B cell (primary cell): ENCODE results near the gene SLC25A26. TPM values are rescaled to one million over a fixed set of nuclear protein-coding genes. Genes with fewer than 3 reads are reported as not detected.

ENCODE experiments used
- ATAC-seq: fragments of 200-7000 bp; cut with Tn5 transposase; one replicate; pipeline ENCODE4 v1.10.0; 2021; ENCODE audit warnings: low read depth, mild to moderate bottlenecking, moderate number of reproducible peaks, moderate library complexity
- CTCF ChIA-PET: fragments of 350-600 bp; sonication (Branson Sonifier 250); formaldehyde crosslinking; loops from one replicate; lab custom pipeline; 2021; ENCODE audit warnings: antibody characterized with exemption, inconsistent platforms; lab: Charles Lee
- POLR2A ChIA-PET: fragments of 350-600 bp; sonication (Branson Sonifier 250); formaldehyde crosslinking; loops from one replicate; lab custom pipeline; 2021; ENCODE audit warnings: antibody characterized with exemption; lab: Charles Lee
- DNase-seq: peaks from one replicate; pipeline ENCODE4 v3.0.0; 2013
- H2AFZ ChIP-seq: 2 replicates; pipeline ENCODE4 v1.6.1; 2012; ENCODE audit warnings: mild to moderate bottlenecking, low read depth, low read length; ENCODE audit not compliant: insufficient read depth, poor library complexity, severe bottlenecking
- H3K27ac ChIP-seq, 2 donors: 1 replicate in 1 of 2; 2 replicates in 1 of 2; pipeline ENCODE4 v1.5.1; 2012 to 2013; ENCODE audit warnings: low read length in 2 of 2, mild to moderate bottlenecking in 2 of 2, moderate library complexity in 1 of 2
- H3K27me3 ChIP-seq, 4 experiments: fragments of 200-600 bp in 1 of 4; sonication (generic) in 1 of 4; replicated peaks in 1 of 4; 1 replicate in 2 of 4; 2 replicates in 2 of 4; pipeline versions ENCODE4 v1.6.1 to v1.7.0; 2013 to 2016; ENCODE audit warnings: low read length in 3 of 4, mild to moderate bottlenecking in 2 of 4, mixed read lengths in 1 of 4, moderate library complexity in 1 of 4; ENCODE audit not compliant: insufficient read depth in 4 of 4, control insufficient read depth in 3 of 4; ENCODE audit errors: control extremely low read depth in 1 of 4
- H3K36me3 ChIP-seq, 2 experiments: replicated peaks in 1 of 2; 1 replicate in 1 of 2; 2 replicates in 1 of 2; pipeline versions ENCODE4 v1.6.1 to v1.7.1; 2013; ENCODE audit warnings: low read length in 1 of 2; ENCODE audit not compliant: insufficient read depth in 2 of 2, control insufficient read depth in 1 of 2; ENCODE audit errors: control extremely low read depth in 1 of 2, extremely low read depth in 1 of 2
- H3K4me1 ChIP-seq, 2 donors: fragments of 200-600 bp in 1 of 2; sonication (generic) in 1 of 2; 1 replicate in 1 of 2; 2 replicates in 1 of 2; pipeline versions ENCODE4 v1.5.1 to v1.6.1; 2013 to 2017; ENCODE audit warnings: low read length in 2 of 2; ENCODE audit not compliant: control insufficient read depth in 2 of 2, insufficient read depth in 2 of 2
- H3K4me2 ChIP-seq: replicated peaks from 2 replicates; pipeline ENCODE3; 2012; ENCODE audit warnings: mild to moderate bottlenecking, low read depth, low read length; ENCODE audit not compliant: poor library complexity, severe bottlenecking
- H3K4me3 ChIP-seq, 5 experiments: fragments of 200-600 bp in 1 of 5; sonication (generic) in 1 of 5; 1 replicate in 3 of 5; 2 replicates in 2 of 5; pipeline versions ENCODE4 v1.5.1 to v1.7.0; 2011 to 2016; ENCODE audit warnings: low read length in 4 of 5, mild to moderate bottlenecking in 4 of 5, low read depth in 2 of 5, control low read depth in 1 of 5, moderate library complexity in 1 of 5; ENCODE audit not compliant: insufficient read depth in 1 of 5; ENCODE audit errors: control extremely low read depth in 1 of 5, extremely low read depth in 1 of 5
- H3K79me2 ChIP-seq: fragments of 200-600 bp; sonication (generic); one replicate; pipeline ENCODE4 v1.6.0; 2016; ENCODE audit warnings: low read length; ENCODE audit not compliant: control insufficient read depth, insufficient read depth
- H3K9ac ChIP-seq: fragments of 200-600 bp; sonication (generic); 2 replicates; pipeline ENCODE4 v1.6.1; 2017; ENCODE audit warnings: mild to moderate bottlenecking, low read length, moderate library complexity
- H3K9me3 ChIP-seq, 3 donors: one replicate each; pipeline versions ENCODE4 v1.6.1 to v1.7.1; 2013; ENCODE audit warnings: low read length in 2 of 3; ENCODE audit not compliant: control insufficient read depth in 2 of 3, insufficient read depth in 1 of 3; ENCODE audit errors: control extremely low read depth in 1 of 3
- H4K20me1 ChIP-seq: 2 replicates; pipeline ENCODE4 v1.6.0; 2012; ENCODE audit warnings: mild to moderate bottlenecking, low read length; ENCODE audit not compliant: insufficient read depth, control insufficient read depth, poor library complexity, severe bottlenecking
- H3K27ac Mint-ChIP-seq: one replicate; pipeline ENCODE4 v1.8.0; 2021; ENCODE audit warnings: mixed read lengths
- H3K27me3 Mint-ChIP-seq: one replicate; pipeline ENCODE4 v1.8.0; 2021; ENCODE audit warnings: mixed read lengths
- H3K4me1 Mint-ChIP-seq: one replicate; pipeline ENCODE4 v1.8.0; 2021; ENCODE audit warnings: mixed read lengths
- H3K4me3 Mint-ChIP-seq: one replicate; pipeline ENCODE4 v1.8.0; 2021; ENCODE audit warnings: mixed read lengths
- H3K9me3 Mint-ChIP-seq: one replicate; pipeline ENCODE4 v1.8.0; 2022; ENCODE audit warnings: mixed read lengths; ENCODE audit not compliant: insufficient read depth
- EZH2 ChIP-seq: IDR thresholded peaks from 2 replicates; pipeline ENCODE4 v1.6.1; 2012; ENCODE audit warnings: borderline replicate concordance, low read depth, mild to moderate bottlenecking, moderate library complexity, low read length; ENCODE audit not compliant: insufficient read depth, poor library complexity, severe bottlenecking
- WGBS: methylation state at CpG from one replicate; pipeline ENCODE4 v1.1.5; 2013; ENCODE audit warnings: missing lambda C conversion rate; ENCODE audit not compliant: insufficient coverage; 5-methylcytosine and 5-hydroxymethylcytosine counted together
- intact Hi-C: fragments of 100-400 bp; cut with micrococcal nuclease; formaldehyde crosslinking; loops from one replicate; pipeline ENCODE4 v1.10.0; 2022
- polyA plus RNA-seq: library from polyadenylated mRNA; depleted of rRNA; stranded (reverse); fragments of >200 nt; gene quantifications from 2 replicates; pipeline ENCODE4 v1.2.3, GENCODE V29; 2012
- total RNA-seq, 2 donors: library from RNA; stranded (reverse); fragments of 120-200 nt in 1 of 2; gene quantifications; 1 replicate in 1 of 2; 2 replicates in 1 of 2; pipeline versions ENCODE4 v1.2.3 to v1.2.4, GENCODE V29; 2013 to 2022
- TF ChIP-seq, protein P1 (sequence below): fragments of 200-600 bp; IDR thresholded peaks from one replicate; pipeline ENCODE4 v1.8.0; 2022; ENCODE audit warnings: antibody characterized with exemption, mild to moderate bottlenecking

Gene SLC25A26
- total and polyA plus RNA-seq, 2 donors (not counting 1 experiment from before 2014, with no cell fraction given): 22.3 to 23.8 TPM

DNA sequence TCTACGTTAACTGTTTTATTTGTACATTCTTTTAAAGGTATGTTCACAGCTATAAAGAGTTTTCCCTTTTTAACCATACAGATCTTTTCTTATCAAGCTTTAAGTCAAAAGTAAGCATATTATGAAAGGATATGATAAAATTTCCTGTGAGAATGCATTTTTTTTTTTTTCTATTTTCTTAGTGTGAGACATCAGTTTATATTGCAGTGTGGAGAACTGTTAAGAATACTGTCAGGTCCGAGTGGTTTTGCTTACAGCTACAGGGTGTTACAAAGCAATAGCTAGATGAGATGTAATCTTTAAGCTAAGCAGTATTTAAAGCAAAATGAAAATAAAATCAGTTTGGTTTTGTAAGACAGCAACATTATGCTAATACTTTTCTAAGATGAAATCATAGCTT, 133.2 kb downstream of the SLC25A26 start:
- Histone ChIP-seq H3K79me2 (no peaks in the 10 kb centered on the region), H4K20me1 (no peaks in the 10 kb centered on the region), H3K9me3 (no peaks in the 10 kb centered on the region), H3K4me2 (no peak overlapping the region), H3K27ac (no peak overlapping the region), H2AFZ (no peak overlapping the region), H3K27me3 (no peaks in the 10 kb centered on the region), H3K9ac (no peak overlapping the region), H3K36me3 (peaks cover 0 to 2% of the 10 kb centered on the region in 2 experiments), H3K4me1 (no peaks in the 10 kb centered on the region), H3K4me3 (no peak overlapping the region)
- CTCF ChIA-PET: interaction anchor here (1.0 to 1.6 kb wide), 3 partner anchors 9 to 468 kb away, joined by 3 to 7 read pairs (median 5); no protein-coding TSS in a partner anchor
- H3K27ac Mint-ChIP-seq: no peak overlapping the region
- TF ChIP-seq, protein P1, sequence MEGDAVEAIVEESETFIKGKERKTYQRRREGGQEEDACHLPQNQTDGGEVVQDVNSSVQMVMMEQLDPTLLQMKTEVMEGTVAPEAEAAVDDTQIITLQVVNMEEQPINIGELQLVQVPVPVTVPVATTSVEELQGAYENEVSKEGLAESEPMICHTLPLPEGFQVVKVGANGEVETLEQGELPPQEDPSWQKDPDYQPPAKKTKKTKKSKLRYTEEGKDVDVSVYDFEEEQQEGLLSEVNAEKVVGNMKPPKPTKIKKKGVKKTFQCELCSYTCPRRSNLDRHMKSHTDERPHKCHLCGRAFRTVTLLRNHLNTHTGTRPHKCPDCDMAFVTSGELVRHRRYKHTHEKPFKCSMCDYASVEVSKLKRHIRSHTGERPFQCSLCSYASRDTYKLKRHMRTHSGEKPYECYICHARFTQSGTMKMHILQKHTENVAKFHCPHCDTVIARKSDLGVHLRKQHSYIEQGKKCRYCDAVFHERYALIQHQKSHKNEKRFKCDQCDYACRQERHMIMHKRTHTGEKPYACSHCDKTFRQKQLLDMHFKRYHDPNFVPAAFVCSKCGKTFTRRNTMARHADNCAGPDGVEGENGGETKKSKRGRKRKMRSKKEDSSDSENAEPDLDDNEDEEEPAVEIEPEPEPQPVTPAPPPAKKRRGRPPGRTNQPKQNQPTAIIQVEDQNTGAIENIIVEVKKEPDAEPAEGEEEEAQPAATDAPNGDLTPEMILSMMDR: no peak
- TF ChIP-seq EZH2: no peak
- DNase-seq (no peak), ATAC-seq (no peak)
- no CpG with 5 or more reads among the region's 2 CpGs for WGBS
- no peaks in the 10 kb centered on the region for H3K4me1 Mint-ChIP-seq
- POLR2A ChIA-PET: no interaction called here
- intact Hi-C loops: no loop called here
- no peak overlapping the region for H3K4me3 Mint-ChIP-seq
- H3K9me3 Mint-ChIP-seq: no peaks in the 10 kb centered on the region
- no peaks in the 10 kb centered on the region for H3K27me3 Mint-ChIP-seq

DNA sequence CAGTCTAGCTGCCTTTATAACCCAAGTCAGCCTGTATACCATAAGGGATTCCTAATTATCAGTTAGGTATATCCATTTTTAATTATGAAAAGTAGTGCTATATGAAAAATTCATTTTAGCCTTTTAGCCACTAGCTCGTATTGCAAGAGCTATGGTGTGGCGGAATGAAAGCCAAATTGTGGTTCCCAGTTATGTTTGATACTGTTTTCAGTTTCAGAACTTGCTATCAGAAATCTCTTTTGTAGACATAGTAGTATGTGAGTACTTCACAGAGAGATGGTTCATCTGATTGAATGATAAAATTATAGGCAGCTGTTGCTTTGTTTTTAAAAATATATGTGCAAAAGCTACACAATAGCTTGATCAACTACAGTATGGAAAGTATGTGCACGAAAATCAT, 134.6 kb downstream of the SLC25A26 start:
- ChIA-PET POLR2A (no interaction called here), CTCF (no interaction called here)
- Histone ChIP-seq H4K20me1 (no peaks in the 10 kb centered on the region), H3K4me2 (no peak overlapping the region), H2AFZ (no peak overlapping the region), H3K4me3 (no peak overlapping the region), H3K27ac (no peak overlapping the region), H3K9me3 (no peaks in the 10 kb centered on the region), H3K79me2 (no peaks in the 10 kb centered on the region), H3K36me3 (peaks cover 0 to 2% of the 10 kb centered on the region in 2 experiments), H3K4me1 (no peaks in the 10 kb centered on the region), H3K9ac (no peak overlapping the region), H3K27me3 (no peaks in the 10 kb centered on the region)
- Mint-ChIP-seq H3K27me3 (no peaks in the 10 kb centered on the region), H3K4me3 (no peak overlapping the region), H3K9me3 (no peaks in the 10 kb centered on the region), H3K4me1 (no peaks in the 10 kb centered on the region), H3K27ac (no peak overlapping the region)
- no peak for DNase-seq
- TF ChIP-seq EZH2: no peak
- TF ChIP-seq, protein P1: no peak
- intact Hi-C loops: no loop called here
- ATAC-seq: no peak
- WGBS: no CpG with 5 or more reads among the region's 3 CpGs
